ENCODE measurements around the gene HORMAD2. TPM values are rescaled to one million over a fixed set of nuclear protein-coding genes. Genes with fewer than 3 reads are reported as not detected.

Gene HORMAD2
- total RNA-seq, 3 donors from 2014 or later: not detected

DNA sequence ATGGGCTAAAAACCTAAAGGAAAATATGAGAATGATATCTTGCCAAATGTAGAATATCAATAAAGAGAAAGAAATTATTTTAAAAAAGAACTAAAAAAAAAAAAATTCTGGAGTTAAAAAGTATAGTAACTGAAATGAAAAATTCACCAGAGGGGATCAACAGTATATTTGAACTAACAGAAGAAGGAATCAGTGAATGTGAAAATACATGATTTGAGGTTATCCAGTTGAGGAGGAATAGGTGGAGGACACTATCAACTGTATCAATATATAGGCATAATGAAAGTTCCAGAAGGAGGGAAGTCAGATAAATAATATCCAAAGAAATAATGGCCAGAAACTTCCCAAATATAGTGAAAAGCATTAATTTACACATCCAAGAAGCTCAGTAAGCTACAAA is 16.1 kb upstream of the HORMAD2 start:
- H3K27ac ChIP-seq: no peak overlapping the region
- intact Hi-C loops (cut with DNase I; ENCODE audit: low total_unique reads): no loop called here
- H3K27me3 ChIP-seq: no peaks in the 10 kb centered on the region
- TF ChIP-seq, protein P1, sequence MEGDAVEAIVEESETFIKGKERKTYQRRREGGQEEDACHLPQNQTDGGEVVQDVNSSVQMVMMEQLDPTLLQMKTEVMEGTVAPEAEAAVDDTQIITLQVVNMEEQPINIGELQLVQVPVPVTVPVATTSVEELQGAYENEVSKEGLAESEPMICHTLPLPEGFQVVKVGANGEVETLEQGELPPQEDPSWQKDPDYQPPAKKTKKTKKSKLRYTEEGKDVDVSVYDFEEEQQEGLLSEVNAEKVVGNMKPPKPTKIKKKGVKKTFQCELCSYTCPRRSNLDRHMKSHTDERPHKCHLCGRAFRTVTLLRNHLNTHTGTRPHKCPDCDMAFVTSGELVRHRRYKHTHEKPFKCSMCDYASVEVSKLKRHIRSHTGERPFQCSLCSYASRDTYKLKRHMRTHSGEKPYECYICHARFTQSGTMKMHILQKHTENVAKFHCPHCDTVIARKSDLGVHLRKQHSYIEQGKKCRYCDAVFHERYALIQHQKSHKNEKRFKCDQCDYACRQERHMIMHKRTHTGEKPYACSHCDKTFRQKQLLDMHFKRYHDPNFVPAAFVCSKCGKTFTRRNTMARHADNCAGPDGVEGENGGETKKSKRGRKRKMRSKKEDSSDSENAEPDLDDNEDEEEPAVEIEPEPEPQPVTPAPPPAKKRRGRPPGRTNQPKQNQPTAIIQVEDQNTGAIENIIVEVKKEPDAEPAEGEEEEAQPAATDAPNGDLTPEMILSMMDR (IDR thresholded peaks at IDR 0.05): no peak
- TF ChIP-seq POLR2A (IDR thresholded peaks at IDR 0.05) (no peak), POLR2AphosphoS5 (IDR thresholded peaks at IDR 0.05) (no peak)
- H3K4me3 ChIP-seq: no peak overlapping the region
- no peaks in the 10 kb centered on the region for H3K4me1 ChIP-seq
- DNase-seq (ENCODE audit: low spot score in 2 of 2): no peak
- no peaks in the 10 kb centered on the region for H3K36me3 ChIP-seq
- peaks cover 0 to 23% of the 10 kb centered on the region in 2 donors for H3K9me3 ChIP-seq

DNA sequence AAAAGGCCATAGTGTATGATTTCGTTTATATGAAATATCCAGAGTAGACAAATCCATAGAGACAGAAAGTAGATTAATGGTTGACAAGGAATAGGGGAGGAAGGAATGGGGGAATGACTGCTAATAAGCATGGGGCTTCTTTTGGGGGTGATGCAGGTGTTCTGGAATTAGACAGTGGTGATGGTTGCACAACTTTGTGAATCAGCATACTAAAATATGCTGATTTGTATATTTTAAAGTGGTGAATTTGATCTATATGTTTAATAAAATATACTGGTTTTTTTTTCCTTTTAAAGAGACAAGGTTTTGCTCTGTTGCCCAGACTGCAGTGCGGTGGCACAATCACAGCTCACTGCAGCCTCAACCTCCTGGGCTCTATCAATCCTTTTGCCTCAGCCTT is 6.5 kb upstream of the HORMAD2 start:
- no peaks in the 10 kb centered on the region for H3K27me3 ChIP-seq
- no peak overlapping the region for H3K27ac ChIP-seq
- H3K36me3 ChIP-seq: no peaks in the 10 kb centered on the region
- DNase-seq (ENCODE audit: low spot score in 2 of 2): no peak
- no peaks in the 10 kb centered on the region for H3K4me1 ChIP-seq
- H3K9me3 ChIP-seq: no peaks in the 10 kb centered on the region
- TF ChIP-seq POLR2AphosphoS5 (IDR thresholded peaks at IDR 0.05) (no peak), POLR2A (IDR thresholded peaks at IDR 0.05) (no peak)
- TF ChIP-seq, protein P1 (IDR thresholded peaks at IDR 0.05): no peak
- H3K4me3 ChIP-seq: no peak overlapping the region
- intact Hi-C loops (cut with DNase I; ENCODE audit: low total_unique reads): no loop called here

- H3K36me3 ChIP-seq: no peaks in the 10 kb centered on the region
- H3K27ac ChIP-seq: no peak overlapping the region
- H3K4me3 ChIP-seq: no peak overlapping the region
- no peaks in the 10 kb centered on the region for H3K27me3 ChIP-seq
- H3K4me1 ChIP-seq: no peaks in the 10 kb centered on the region
- TF ChIP-seq, protein P1 (IDR thresholded peaks at IDR 0.05): no peak
- TF ChIP-seq POLR2AphosphoS5 (IDR thresholded peaks at IDR 0.05): no peak
- TF ChIP-seq POLR2A (IDR thresholded peaks at IDR 0.05): no peak
- intact Hi-C loops (cut with DNase I; ENCODE audit: low total_unique reads): no loop called here
- no peaks in the 10 kb centered on the region for H3K9me3 ChIP-seq
- DNase-seq (ENCODE audit: low spot score in 2 of 2): no peak
Measured at GRCh38 chr22:30074147-30074546, 6.1 kb upstream of the HORMAD2 start.

GRCh38 chr22:30074994-30075393 is 5.3 kb upstream of the HORMAD2 start:
- Histone ChIP-seq H3K9me3 (no peaks in the 10 kb centered on the region), H3K4me3 (no peak overlapping the region), H3K27me3 (peaks cover 0 to 2% of the 10 kb centered on the region in 2 donors), H3K36me3 (no peaks in the 10 kb centered on the region), H3K27ac (no peak overlapping the region), H3K4me1 (no peaks in the 10 kb centered on the region)
- DNase-seq (ENCODE audit: low spot score in 2 of 2): no peak
- TF ChIP-seq POLR2A (IDR thresholded peaks at IDR 0.05) (no peak), POLR2AphosphoS5 (IDR thresholded peaks at IDR 0.05) (no peak)
- TF ChIP-seq, protein P1 (IDR thresholded peaks at IDR 0.05): no peak
- intact Hi-C loops (cut with DNase I; ENCODE audit: low total_unique reads): no loop called here

GRCh38 chr22:30077279-30077880 is 2.9 kb upstream of the HORMAD2 start:
- intact Hi-C loops (cut with DNase I; ENCODE audit: low total_unique reads): no loop called here
- H3K4me1 ChIP-seq: no peaks in the 10 kb centered on the region
- peaks cover 0 to 3% of the 10 kb centered on the region in 2 donors for H3K27me3 ChIP-seq
- DNase-seq (ENCODE audit: low spot score in 2 of 2): no peak
- no peaks in the 10 kb centered on the region for H3K36me3 ChIP-seq
- H3K27ac ChIP-seq: no peak overlapping the region
- TF ChIP-seq POLR2A (IDR thresholded peaks at IDR 0.05): no peak
- H3K4me3 ChIP-seq: no peak overlapping the region
- H3K9me3 ChIP-seq: no peaks in the 10 kb centered on the region
